Upper lobe of left lung (tissue), 6 donors: ENCODE measurements around the gene UBA1. TPM values are rescaled to one million over a fixed set of nuclear protein-coding genes. Genes with fewer than 3 reads are reported as not detected.

Source experiments
- ATAC-seq, 2 donors: fragments of 200-7000 bp; cut with Tn5 transposase; one replicate each; pipeline ENCODE4 v1.9.1; 2022; ENCODE audit warnings: mild to moderate bottlenecking in 2 of 2, moderate library complexity in 2 of 2; ENCODE audit not compliant: low FRiP score in 2 of 2
- DNase-seq, 2 donors: peaks; one replicate each; pipeline ENCODE4 v3.0.0-alpha.2; 2019 to 2020
- H3K27ac ChIP-seq, 4 donors: fragments of 200-600 bp; sonication (generic); one replicate each; pipeline ENCODE4 v1.5.1; 2016 to 2019
- H3K27me3 ChIP-seq, 4 donors: fragments of 200-600 bp; sonication (generic); one replicate each; pipeline ENCODE4 v1.5.1; 2017 to 2019
- H3K36me3 ChIP-seq, 4 donors: fragments of 200-600 bp; sonication (generic); one replicate each; pipeline ENCODE4 v1.5.1; 2016 to 2019
- H3K4me1 ChIP-seq, 4 donors: fragments of 200-600 bp; sonication (generic); one replicate each; pipeline ENCODE4 v1.5.1; 2018 to 2019
- H3K4me3 ChIP-seq, 4 donors: fragments of 200-600 bp; sonication (generic); one replicate each; pipeline ENCODE4 v1.5.1; 2017 to 2019; ENCODE audit warnings: mild to moderate bottlenecking in 2 of 4, moderate library complexity in 1 of 4
- H3K9me3 ChIP-seq, 4 donors: fragments of 200-600 bp; sonication (generic); one replicate each; pipeline ENCODE4 v1.5.1; 2018 to 2019
- EP300 ChIP-seq, 4 donors: sonication (generic); formaldehyde crosslinking; IDR thresholded peaks; one replicate each; pipeline ENCODE4 v1.5.1; 2017; ENCODE audit warnings: antibody characterized with exemption in 4 of 4, control low read depth in 2 of 4
- POLR2A ChIP-seq, 4 donors: fragments of 450-650 bp; IDR thresholded peaks; one replicate each; pipeline ENCODE4 v1.5.1; 2016 to 2017; ENCODE audit warnings: antibody characterized with exemption in 4 of 4, mild to moderate bottlenecking in 2 of 4
- POLR2AphosphoS5 ChIP-seq, 2 donors: sonication (generic); formaldehyde crosslinking; IDR thresholded peaks; one replicate each; pipeline ENCODE4 v1.5.1; 2017; ENCODE audit warnings: antibody characterized with exemption in 2 of 2
- WGBS, 2 donors: methylation state at CpG; one replicate each; pipeline ENCODE4 v1.1.5; 2017 to 2018; 5-methylcytosine and 5-hydroxymethylcytosine counted together
- total RNA-seq, 6 donors: library from RNA; depleted of rRNA in 4 of 6; stranded (reverse); fragments of >200 nt in 4 of 6; gene quantifications; one replicate each; pipeline versions ENCODE4 v1.1.0 to v1.2.1, GENCODE V29; 2016 to 2021
- TF ChIP-seq, protein P1 (sequence below), 6 experiments: fragments of 450-650 bp in 4 of 6; fragments of 200-600 bp in 2 of 6; sonication (generic) in 2 of 6; IDR thresholded peaks; one replicate each; pipeline ENCODE4 v1.5.1; 2016 to 2019; ENCODE audit warnings: antibody characterized with exemption in 6 of 6
- donor health status: DM: no; HTN: no; CAD: no; lungs with moderate emphysema.
- donor health status: DM: no; HTN: yes; CAD: no; lungs with severe emphysema.

The UBA1 gene
- total RNA-seq, 6 donors from 2014 or later = 128 to 186 (median 173) TPM

GRCh38 chrX:47216393-47216925 is 22.8 kb downstream of the UBA1 start:
- peaks cover 3 to 35% (median 19%) of the 10 kb centered on the region in 4 donors for H3K4me1 ChIP-seq
- ATAC-seq = no peak
- TF ChIP-seq POLR2A (IDR thresholded peaks at IDR 0.05) (no peak), EP300 (IDR thresholded peaks at IDR 0.05) (no peak), POLR2AphosphoS5 (IDR thresholded peaks at IDR 0.05) (no peak)
- TF ChIP-seq, protein P1, sequence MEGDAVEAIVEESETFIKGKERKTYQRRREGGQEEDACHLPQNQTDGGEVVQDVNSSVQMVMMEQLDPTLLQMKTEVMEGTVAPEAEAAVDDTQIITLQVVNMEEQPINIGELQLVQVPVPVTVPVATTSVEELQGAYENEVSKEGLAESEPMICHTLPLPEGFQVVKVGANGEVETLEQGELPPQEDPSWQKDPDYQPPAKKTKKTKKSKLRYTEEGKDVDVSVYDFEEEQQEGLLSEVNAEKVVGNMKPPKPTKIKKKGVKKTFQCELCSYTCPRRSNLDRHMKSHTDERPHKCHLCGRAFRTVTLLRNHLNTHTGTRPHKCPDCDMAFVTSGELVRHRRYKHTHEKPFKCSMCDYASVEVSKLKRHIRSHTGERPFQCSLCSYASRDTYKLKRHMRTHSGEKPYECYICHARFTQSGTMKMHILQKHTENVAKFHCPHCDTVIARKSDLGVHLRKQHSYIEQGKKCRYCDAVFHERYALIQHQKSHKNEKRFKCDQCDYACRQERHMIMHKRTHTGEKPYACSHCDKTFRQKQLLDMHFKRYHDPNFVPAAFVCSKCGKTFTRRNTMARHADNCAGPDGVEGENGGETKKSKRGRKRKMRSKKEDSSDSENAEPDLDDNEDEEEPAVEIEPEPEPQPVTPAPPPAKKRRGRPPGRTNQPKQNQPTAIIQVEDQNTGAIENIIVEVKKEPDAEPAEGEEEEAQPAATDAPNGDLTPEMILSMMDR (IDR thresholded peaks at IDR 0.05) = no peak

DNA sequence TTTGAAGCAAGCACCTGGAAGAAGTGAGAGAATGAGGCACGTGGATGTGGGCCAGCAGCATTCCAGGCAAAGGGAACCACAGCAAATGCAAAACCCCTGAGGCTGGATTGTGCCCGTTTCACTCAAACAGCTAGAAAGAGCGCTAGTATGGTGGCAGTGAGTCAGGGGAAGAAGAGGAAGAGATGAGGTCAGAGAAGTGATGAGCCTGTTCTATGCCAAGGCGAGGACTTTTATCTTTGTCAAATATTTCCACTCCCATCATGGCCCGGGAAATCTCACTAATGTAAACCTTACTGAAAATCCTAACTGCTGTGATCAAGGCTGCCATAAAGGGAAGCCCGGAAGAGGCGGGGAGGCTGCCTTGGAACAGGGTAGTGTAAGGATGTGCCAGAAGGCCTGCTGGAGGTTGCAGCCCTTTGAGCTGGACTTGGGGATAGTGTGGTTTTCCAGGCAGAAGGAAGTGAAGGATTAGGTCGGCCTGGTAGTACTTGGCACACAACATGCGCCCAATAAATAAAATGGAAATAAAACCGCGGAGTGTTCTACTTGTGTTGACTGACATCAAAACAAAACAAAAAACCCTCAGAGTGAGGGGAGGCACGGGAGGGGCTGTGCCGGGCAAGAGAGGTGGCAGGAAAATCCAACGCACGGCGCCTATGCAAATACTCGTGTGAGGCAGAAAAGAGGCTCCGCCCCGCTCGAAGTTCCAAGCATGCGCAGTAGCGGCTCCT is 23.7 kb downstream of the UBA1 start:
- Histone ChIP-seq H3K9me3 (no peaks in the 10 kb centered on the region), H3K27me3 (no peaks in the 10 kb centered on the region), H3K27ac (peak overlapping the region; percentile 84 to 98 (median 96)), H3K4me3 (peak overlapping the region in 3 of 4 donors; percentile 36 to 76 (median 68)), H3K4me1 (peaks cover 3 to 35% (median 19%) of the 10 kb centered on the region in 4 donors), H3K36me3 (peaks cover 4 to 44% (median 27%) of the 10 kb centered on the region in 4 donors)
- TF ChIP-seq, protein P1 (IDR thresholded peaks at IDR 0.05) = no peak
- peak in 1 of 4 donors; percentile 20 for TF ChIP-seq POLR2A (IDR thresholded peaks at IDR 0.05)
- TF ChIP-seq POLR2AphosphoS5 (IDR thresholded peaks at IDR 0.05) = peak in 1 of 2 donors; percentile 2
- ATAC-seq (peak in 1 of 2 donors; percentile 5), DNase-seq (peak; percentile 38 to 81)
- WGBS, 2 donors = 6 to 19% methylated on average over 16 to 22 of the region's 22 CpGs

More at GRCh38 chrX:47216393-47216925, 22.8 kb downstream of the UBA1 start:
- Histone ChIP-seq H3K27me3 (no peaks in the 10 kb centered on the region), H3K36me3 (peaks cover 4 to 52% (median 31%) of the 10 kb centered on the region in 4 donors), H3K4me3 (no peak overlapping the region), H3K9me3 (no peaks in the 10 kb centered on the region), H3K27ac (peak overlapping the region in 3 of 4 donors; percentile 96 to 98 (median 97))
- WGBS, 2 donors = 83 to 90% methylated on average over 8 of the region's 8 CpGs
- no peak for DNase-seq

DNA sequence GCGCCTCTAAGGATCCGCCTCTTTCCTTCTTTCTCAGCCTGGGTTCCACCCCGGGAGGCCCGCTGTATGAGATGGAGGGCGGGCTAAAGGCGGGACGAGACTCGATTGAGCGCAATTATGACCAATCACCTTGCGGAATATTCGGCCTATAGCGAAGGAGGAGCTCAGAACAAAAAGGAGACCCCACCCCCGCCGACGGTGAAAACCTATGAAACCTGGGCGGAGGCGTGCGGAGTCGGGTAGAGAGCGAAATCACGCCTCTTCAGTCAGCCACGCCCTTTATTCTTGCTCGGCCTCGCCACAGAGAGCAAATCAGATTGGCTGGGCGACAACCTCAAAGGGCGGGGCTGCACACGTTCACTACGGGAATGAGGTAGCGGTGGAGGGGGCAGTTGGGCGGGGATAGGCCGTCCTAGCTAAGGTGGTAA is 24.2 kb downstream of the UBA1 start:
- peak overlapping the region; percentile 96 to 98 (median 96) for H3K27ac ChIP-seq
- WGBS, 2 donors = 0 to 1% methylated on average over 2 to 31 of the region's 31 CpGs
- ATAC-seq = peak; percentile 91 to 96
- peaks cover 3 to 35% (median 19%) of the 10 kb centered on the region in 4 donors for H3K4me1 ChIP-seq
- H3K9me3 ChIP-seq = no peaks in the 10 kb centered on the region
- peak; percentile 32 to 39 for TF ChIP-seq POLR2AphosphoS5 (IDR thresholded peaks at IDR 0.05)
- TF ChIP-seq, protein P1 (IDR thresholded peaks at IDR 0.05) = no peak
- DNase-seq = peak in 1 of 2 donors; percentile 99
- H3K36me3 ChIP-seq = peaks cover 3 to 38% (median 22%) of the 10 kb centered on the region in 4 donors
- no peaks in the 10 kb centered on the region for H3K27me3 ChIP-seq
- peak overlapping the region; percentile 45 to 83 (median 72) for H3K4me3 ChIP-seq

GRCh38 chrX:47218280-47218919 is 24.8 kb downstream of the UBA1 start, which contains the start of gene CDK16:
Gene CDK16 (plus strand): TSS chrX:47218681. CDS start chrX:47223558, 4,877 bp downstream.
- DNase-seq = peak; percentile 79 to 95

More at GRCh38 chrX:47218280-47218919, 24.8 kb downstream of the UBA1 start, which contains the start of gene CDK16:
- H3K4me1 ChIP-seq = peaks cover 3 to 35% (median 19%) of the 10 kb centered on the region in 4 donors
- WGBS, 2 donors = 0 to 3% methylated on average over 13 to 23 of the region's 61 CpGs
- peaks cover 0 to 37% (median 18%) of the 10 kb centered on the region in 4 donors for H3K36me3 ChIP-seq
- TF ChIP-seq POLR2A (IDR thresholded peaks at IDR 0.05) (peak; percentile 69 to 92 (median 82)), EP300 (IDR thresholded peaks at IDR 0.05) (no peak), POLR2AphosphoS5 (IDR thresholded peaks at IDR 0.05) (peak; percentile 84 to 89)
- TF ChIP-seq, protein P1 (IDR thresholded peaks at IDR 0.05) = peak in 1 of 6 experiments; percentile 34
- H3K27ac ChIP-seq = peak within 1 kb of the TSS; percentile 96 to 98 (median 96)
- peak within 1 kb of the TSS; percentile 68 to 89 (median 80) for H3K4me3 ChIP-seq
- no peaks in the 10 kb centered on the region for H3K9me3 ChIP-seq
- ATAC-seq = peak; percentile 84 to 89
- H3K27me3 ChIP-seq = no peaks in the 10 kb centered on the region
